OCI-LY7 (cell line): Measurements from ENCODE around the gene ATP2A3. TPM values are rescaled to one million over a fixed set of nuclear protein-coding genes. Genes with fewer than 3 reads are reported as not detected.

Experiments used
- BruUV-seq: library from RNA; stranded (reverse); fragments of 400-500 nt; replicated peaks from 2 replicates; lab custom pipeline; 2021; lab: Mats Ljungman, UMichigan
- CTCF ChIA-PET: fragments of 300-600 bp; sonication (Branson Sonifier 250); formaldehyde crosslinking; loops from one replicate; lab custom pipeline; 2022; ENCODE audit warnings: antibody characterized with exemption; ENCODE audit not compliant: unreplicated experiment; lab: Charles Lee
- POLR2A ChIA-PET: fragments of 300-600 bp; sonication (Branson Sonifier 250); formaldehyde crosslinking; loops from one replicate; lab custom pipeline; 2022; ENCODE audit warnings: antibody characterized with exemption; lab: Charles Lee
- DNase-seq: peaks from one replicate; pipeline ENCODE4 v3.0.0-alpha.2; 2015; ENCODE audit warnings: low spot score
- H2AFZ ChIP-seq: fragments of 200-600 bp; sonication (generic), shearing (Covaris generic); 2 replicates; pipeline ENCODE4 v1.6.1; 2014; ENCODE audit warnings: mild to moderate bottlenecking, antibody characterized with exemption, low read length, moderate library complexity
- H3K27ac ChIP-seq: fragments of 200-600 bp; sonication (generic); 2 replicates; pipeline ENCODE4 v1.5.1; 2014; ENCODE audit warnings: mixed run types, low read depth, mild to moderate bottlenecking, moderate library complexity, low read length, inconsistent platforms; ENCODE audit not compliant: poor library complexity, severe bottlenecking
- H3K36me3 ChIP-seq: fragments of 200-600 bp; sonication (generic); 2 replicates; pipeline ENCODE4 v1.6.1; 2014; ENCODE audit warnings: mild to moderate bottlenecking, antibody characterized with exemption, low read length, moderate library complexity, mixed read lengths; ENCODE audit not compliant: insufficient read depth
- H3K4me1 ChIP-seq: fragments of 200-600 bp; sonication (generic); 2 replicates; pipeline ENCODE4 v1.5.1; 2014; ENCODE audit warnings: mild to moderate bottlenecking, low read length; ENCODE audit not compliant: insufficient read depth, poor library complexity, severe bottlenecking
- H3K4me2 ChIP-seq: fragments of 200-600 bp; sonication (generic); 2 replicates; pipeline ENCODE4 v1.6.1; 2014; ENCODE audit warnings: mild to moderate bottlenecking, low read length
- H3K4me3 ChIP-seq: fragments of 200-600 bp; sonication (generic); 2 replicates; pipeline ENCODE4 v1.5.1; 2014; ENCODE audit warnings: mild to moderate bottlenecking, low read depth, low read length; ENCODE audit not compliant: poor library complexity, severe bottlenecking
- H3K79me2 ChIP-seq: fragments of 200-600 bp; sonication (generic); 2 replicates; pipeline ENCODE4 v1.6.1; 2016; ENCODE audit warnings: low read depth, mild to moderate bottlenecking, low read length, moderate library complexity, mixed read lengths; ENCODE audit not compliant: insufficient read depth
- H3K9me2 ChIP-seq: fragments of 200-600 bp; sonication (generic); 2 replicates; pipeline ENCODE4 v1.6.1; 2016; ENCODE audit warnings: mild to moderate bottlenecking, low read length, mixed read lengths; ENCODE audit not compliant: insufficient read depth
- H3K9me3 ChIP-seq: fragments of 200-600 bp; sonication (generic); 2 replicates; pipeline ENCODE4 v1.6.1; 2014; ENCODE audit warnings: mild to moderate bottlenecking, mixed run types, low read length, mixed read lengths
- H4K20me1 ChIP-seq: fragments of 200-600 bp; sonication (generic); 2 replicates; pipeline ENCODE4 v1.6.1; 2014; ENCODE audit warnings: mild to moderate bottlenecking, antibody characterized with exemption, low read length, moderate library complexity, mixed read lengths; ENCODE audit not compliant: insufficient read depth
- EZH2phosphoT487 ChIP-seq: fragments of 200-600 bp; sonication (generic); IDR thresholded peaks from 2 replicates; pipeline ENCODE4 v1.6.1; 2018; ENCODE audit warnings: low read depth, borderline replicate concordance, mild to moderate bottlenecking, mixed run types, antibody characterized with exemption, low read length, moderate library complexity, mixed read lengths
- intact Hi-C: fragments of 100-400 bp; cut with micrococcal nuclease; formaldehyde crosslinking; loops from one replicate; pipeline ENCODE4 v1.10.0; 2022; ENCODE audit not compliant: unreplicated experiment
- total RNA-seq, 2 experiments: library from RNA; depleted of rRNA in 1 of 2; stranded (reverse); fragments of >200 nt in 1 of 2; shearing (Covaris generic) in 1 of 2; gene quantifications; 2 replicates each; pipeline ENCODE4 v1.2.3, GENCODE V29; 2014 to 2022
- TF ChIP-seq, protein P1 (sequence below): fragments of 200-600 bp; sonication (generic); conservative IDR thresholded peaks from 2 replicates; pipeline ENCODE4 v1.5.1; 2014; ENCODE audit warnings: mild to moderate bottlenecking, antibody characterized with exemption, low read length, moderate library complexity, mixed read lengths

The ATP2A3 gene
- total RNA-seq, 2 experiments from 2014 or later, result 108 to 353 TPM

DNA sequence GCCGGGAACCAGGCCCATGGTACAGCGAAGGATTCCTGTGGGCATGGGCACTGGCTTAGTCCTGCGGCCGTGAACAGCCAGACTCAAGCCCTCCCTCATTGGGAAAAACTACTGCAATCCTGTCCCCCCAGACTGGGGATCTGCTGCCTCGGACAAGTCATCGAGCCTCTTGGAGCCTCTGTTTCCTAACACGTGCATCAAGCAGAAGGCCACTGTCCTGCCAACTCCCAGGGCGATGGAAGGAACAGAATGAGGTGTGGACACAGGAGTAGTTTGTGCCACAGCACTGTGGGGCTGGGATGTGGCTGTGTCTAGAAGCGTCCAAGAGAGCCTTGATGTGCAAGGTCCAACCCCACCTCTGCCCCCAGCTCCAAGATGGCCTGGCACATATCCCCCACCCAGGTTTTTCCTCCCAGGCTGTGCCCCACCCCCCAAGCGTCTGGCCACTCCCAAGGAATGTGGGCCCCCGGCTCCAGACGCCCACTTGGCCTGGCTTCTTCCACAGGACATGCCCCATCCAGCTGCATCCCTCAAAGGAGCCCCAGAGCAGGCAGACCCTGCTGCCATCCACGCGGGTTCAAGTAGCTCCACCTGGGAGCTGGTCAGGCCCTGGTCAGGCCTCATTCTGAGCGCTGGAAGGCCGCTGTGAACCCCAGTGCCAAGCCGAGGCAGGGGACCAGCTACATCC is 74.8 kb downstream of the ATP2A3 start:
- no peaks in the 10 kb centered on the region for H3K79me2 ChIP-seq
- H3K9me3 ChIP-seq, result no peaks in the 10 kb centered on the region
- intact Hi-C loops, result no loop called here
- H3K36me3 ChIP-seq, result no peaks in the 10 kb centered on the region
- TF ChIP-seq EZH2phosphoT487, result no peak
- TF ChIP-seq, protein P1, sequence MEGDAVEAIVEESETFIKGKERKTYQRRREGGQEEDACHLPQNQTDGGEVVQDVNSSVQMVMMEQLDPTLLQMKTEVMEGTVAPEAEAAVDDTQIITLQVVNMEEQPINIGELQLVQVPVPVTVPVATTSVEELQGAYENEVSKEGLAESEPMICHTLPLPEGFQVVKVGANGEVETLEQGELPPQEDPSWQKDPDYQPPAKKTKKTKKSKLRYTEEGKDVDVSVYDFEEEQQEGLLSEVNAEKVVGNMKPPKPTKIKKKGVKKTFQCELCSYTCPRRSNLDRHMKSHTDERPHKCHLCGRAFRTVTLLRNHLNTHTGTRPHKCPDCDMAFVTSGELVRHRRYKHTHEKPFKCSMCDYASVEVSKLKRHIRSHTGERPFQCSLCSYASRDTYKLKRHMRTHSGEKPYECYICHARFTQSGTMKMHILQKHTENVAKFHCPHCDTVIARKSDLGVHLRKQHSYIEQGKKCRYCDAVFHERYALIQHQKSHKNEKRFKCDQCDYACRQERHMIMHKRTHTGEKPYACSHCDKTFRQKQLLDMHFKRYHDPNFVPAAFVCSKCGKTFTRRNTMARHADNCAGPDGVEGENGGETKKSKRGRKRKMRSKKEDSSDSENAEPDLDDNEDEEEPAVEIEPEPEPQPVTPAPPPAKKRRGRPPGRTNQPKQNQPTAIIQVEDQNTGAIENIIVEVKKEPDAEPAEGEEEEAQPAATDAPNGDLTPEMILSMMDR, result no peak
- H3K4me1 ChIP-seq, result peaks cover 28% of the 10 kb centered on the region
- BruUV-seq, result no TSS peak
- ChIA-PET POLR2A (interaction anchor here (0.7 kb wide), 1 partner anchor 223 kb away, joined by 3 read pairs; no protein-coding TSS in a partner anchor), CTCF (no interaction called here)
- H3K9me2 ChIP-seq, result no peaks in the 10 kb centered on the region
- no peaks in the 10 kb centered on the region for H4K20me1 ChIP-seq
- DNase-seq, result no peak
- no peak overlapping the region for H3K27ac ChIP-seq
- H3K4me2 ChIP-seq, result no peak overlapping the region
- no peak overlapping the region for H3K4me3 ChIP-seq
- H2AFZ ChIP-seq, result no peak overlapping the region

DNA sequence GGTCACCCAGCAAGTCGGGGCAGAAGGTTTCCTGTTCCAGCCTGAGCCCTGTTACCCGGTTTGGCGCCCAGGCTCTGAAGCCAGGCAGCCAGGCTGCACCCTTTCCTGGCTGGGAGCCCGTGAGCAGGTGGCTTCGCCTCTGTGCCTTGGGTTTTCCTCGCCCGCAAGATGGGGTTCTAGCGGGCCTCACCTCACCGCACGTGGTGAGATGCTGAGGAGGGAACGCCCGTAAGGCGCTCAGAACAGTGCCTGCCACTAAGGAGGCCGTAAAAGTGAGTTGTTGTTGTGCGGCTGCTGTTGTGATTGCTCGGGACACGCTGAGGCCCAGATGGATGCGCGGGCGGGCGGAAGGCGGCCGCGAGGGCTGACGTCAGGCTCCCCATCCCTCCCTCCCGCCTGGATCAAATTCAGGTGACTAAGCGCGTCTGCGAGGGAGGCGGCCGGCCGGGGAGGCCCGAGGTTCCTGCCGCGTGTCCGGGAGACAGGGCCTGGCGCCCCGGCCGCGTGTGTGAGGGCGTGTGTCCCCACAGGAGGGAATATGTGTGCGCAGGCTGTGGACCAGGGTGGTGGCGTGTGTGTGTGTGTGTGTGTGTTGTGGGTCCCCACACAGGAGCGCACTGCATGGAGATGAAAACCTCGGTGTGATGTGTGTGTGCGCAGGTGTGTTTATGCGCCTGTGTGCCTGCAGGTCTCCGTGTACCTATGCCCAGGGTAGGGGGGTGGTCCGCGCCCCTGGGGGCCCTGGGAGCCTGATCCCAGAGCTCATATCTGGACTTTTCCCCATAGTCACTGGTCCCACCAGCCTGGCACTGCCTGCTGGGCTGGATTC is 75.7 kb downstream of the ATP2A3 start:
- TF ChIP-seq, protein P1, result no peak
- TF ChIP-seq EZH2phosphoT487, result no peak
- Histone ChIP-seq H3K27ac (no peak overlapping the region), H3K79me2 (no peaks in the 10 kb centered on the region), H3K4me2 (no peak overlapping the region), H3K9me3 (no peaks in the 10 kb centered on the region), H3K9me2 (no peaks in the 10 kb centered on the region), H2AFZ (no peak overlapping the region), H3K4me3 (no peak overlapping the region), H4K20me1 (no peaks in the 10 kb centered on the region), H3K36me3 (no peaks in the 10 kb centered on the region), H3K4me1 (peaks cover 26% of the 10 kb centered on the region)
- no peak for DNase-seq
- BruUV-seq, result no TSS peak
- CTCF ChIA-PET, result no interaction called here
- intact Hi-C loops, result no loop called here
- POLR2A ChIA-PET, result no interaction called here
